ENCODE results near the gene NPAS2.

NPAS2 gene

DNA sequence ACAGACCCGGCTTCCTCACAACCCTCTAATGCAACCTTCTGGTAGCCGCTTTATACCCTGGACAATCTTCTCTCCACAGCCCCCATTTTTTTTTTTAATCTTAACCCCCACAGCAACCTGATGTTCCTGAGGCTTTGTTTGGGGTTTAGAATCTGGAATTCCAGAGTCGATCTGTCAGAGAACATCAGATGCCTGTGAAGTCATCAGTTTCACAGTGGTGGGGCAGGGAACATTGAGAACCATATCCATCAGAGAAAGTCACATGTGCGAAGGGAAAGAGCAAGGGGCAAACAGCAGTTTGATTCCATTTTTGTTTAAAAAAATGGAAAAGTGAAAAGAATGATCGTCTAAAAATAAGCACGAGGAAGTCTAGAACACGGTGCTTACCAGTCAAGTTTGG lies 20.6 kb downstream of the NPAS2 start:
- no peak for TF ChIP-seq BHLHE40 (IDR thresholded peaks at IDR 0.05; ENCODE audit: borderline replicate concordance)
- no peak for TF ChIP-seq FOXA1 (IDR thresholded peaks at IDR 0.05)
- TF ChIP-seq, protein P1, sequence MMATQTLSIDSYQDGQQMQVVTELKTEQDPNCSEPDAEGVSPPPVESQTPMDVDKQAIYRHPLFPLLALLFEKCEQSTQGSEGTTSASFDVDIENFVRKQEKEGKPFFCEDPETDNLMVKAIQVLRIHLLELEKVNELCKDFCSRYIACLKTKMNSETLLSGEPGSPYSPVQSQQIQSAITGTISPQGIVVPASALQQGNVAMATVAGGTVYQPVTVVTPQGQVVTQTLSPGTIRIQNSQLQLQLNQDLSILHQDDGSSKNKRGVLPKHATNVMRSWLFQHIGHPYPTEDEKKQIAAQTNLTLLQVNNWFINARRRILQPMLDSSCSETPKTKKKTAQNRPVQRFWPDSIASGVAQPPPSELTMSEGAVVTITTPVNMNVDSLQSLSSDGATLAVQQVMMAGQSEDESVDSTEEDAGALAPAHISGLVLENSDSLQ (IDR thresholded peaks at IDR 0.05): no peak
- no peak for TF ChIP-seq SUZ12 (IDR thresholded peaks at IDR 0.05)
- no peak for TF ChIP-seq FOXM1 (IDR thresholded peaks at IDR 0.05; ENCODE audit: borderline replicate concordance)
- TF ChIP-seq SP1 (IDR thresholded peaks at IDR 0.05): no peak
- TF ChIP-seq FOXK2 (IDR thresholded peaks at IDR 0.05): no peak
- TF ChIP-seq ZNF384 (IDR thresholded peaks at IDR 0.05): no peak
- TF ChIP-seq LEF1 (IDR thresholded peaks at IDR 0.05; ENCODE audit: borderline replicate concordance): no peak
- TF ChIP-seq HDGF (IDR thresholded peaks at IDR 0.05; ENCODE audit: borderline replicate concordance): no peak
- no peak for TF ChIP-seq TARDBP (IDR thresholded peaks at IDR 0.05)
- no peak for TF ChIP-seq CTBP1 (IDR thresholded peaks at IDR 0.05; ENCODE audit: borderline replicate concordance)
- no peak for TF ChIP-seq NFRKB (IDR thresholded peaks at IDR 0.05)
- TF ChIP-seq L3MBTL2 (conservative IDR thresholded peaks at IDR 0.05): no peak
- no peak for TF ChIP-seq ELF4 (IDR thresholded peaks at IDR 0.05)
- TF ChIP-seq ARNT (IDR thresholded peaks at IDR 0.05): no peak
- ChIA-PET POLR2A (no interaction called here), CTCF (no interaction called here)
- no peak for DNase-seq (ENCODE audit: extremely low spot score)

GRCh38 chr2:100842241-100842922 lies 22.4 kb downstream of the NPAS2 start:
- no peak for TF ChIP-seq NFRKB (IDR thresholded peaks at IDR 0.05)
- no peak for TF ChIP-seq SP1 (IDR thresholded peaks at IDR 0.05)
- TF ChIP-seq LEF1 (IDR thresholded peaks at IDR 0.05; ENCODE audit: borderline replicate concordance): no peak
- no peak for TF ChIP-seq FOXM1 (IDR thresholded peaks at IDR 0.05; ENCODE audit: borderline replicate concordance)
- TF ChIP-seq ZNF384 (IDR thresholded peaks at IDR 0.05): no peak
- no peak for TF ChIP-seq CTBP1 (IDR thresholded peaks at IDR 0.05; ENCODE audit: borderline replicate concordance)
- TF ChIP-seq TARDBP (IDR thresholded peaks at IDR 0.05): no peak
- no peak for TF ChIP-seq ELF4 (IDR thresholded peaks at IDR 0.05)
- ChIA-PET CTCF (no interaction called here), POLR2A (no interaction called here)
- DNase-seq (ENCODE audit: extremely low spot score): no peak

GRCh38 chr2:100844514-100844913 lies 24.6 kb downstream of the NPAS2 start:
- POLR2A ChIA-PET: no interaction called here
- CTCF ChIA-PET: no interaction called here
- TF ChIP-seq LEF1 (IDR thresholded peaks at IDR 0.05; ENCODE audit: borderline replicate concordance) (no peak), HDGF (IDR thresholded peaks at IDR 0.05; ENCODE audit: borderline replicate concordance) (no peak), L3MBTL2 (conservative IDR thresholded peaks at IDR 0.05) (no peak), BHLHE40 (IDR thresholded peaks at IDR 0.05; ENCODE audit: borderline replicate concordance) (no peak), FOXM1 (IDR thresholded peaks at IDR 0.05; ENCODE audit: borderline replicate concordance) (no peak), FOXA1 (IDR thresholded peaks at IDR 0.05) (no peak), NFRKB (IDR thresholded peaks at IDR 0.05) (no peak), ELF4 (IDR thresholded peaks at IDR 0.05) (no peak), SUZ12 (IDR thresholded peaks at IDR 0.05) (no peak), CTBP1 (IDR thresholded peaks at IDR 0.05; ENCODE audit: borderline replicate concordance) (no peak), ZNF384 (IDR thresholded peaks at IDR 0.05) (no peak), SP1 (IDR thresholded peaks at IDR 0.05) (no peak), ARNT (IDR thresholded peaks at IDR 0.05) (no peak), FOXK2 (IDR thresholded peaks at IDR 0.05) (no peak), TARDBP (IDR thresholded peaks at IDR 0.05) (no peak)
- TF ChIP-seq, protein P1 (IDR thresholded peaks at IDR 0.05): no peak
- no peak for DNase-seq (ENCODE audit: extremely low spot score)

- POLR2A ChIA-PET: no interaction called here
- no peak for TF ChIP-seq FOXK2 (IDR thresholded peaks at IDR 0.05)
- TF ChIP-seq TARDBP (IDR thresholded peaks at IDR 0.05): no peak
- TF ChIP-seq FOXM1 (IDR thresholded peaks at IDR 0.05; ENCODE audit: borderline replicate concordance): no peak
- TF ChIP-seq FOXA1 (IDR thresholded peaks at IDR 0.05): no peak
- TF ChIP-seq BHLHE40 (IDR thresholded peaks at IDR 0.05; ENCODE audit: borderline replicate concordance): no peak
- no peak for TF ChIP-seq LEF1 (IDR thresholded peaks at IDR 0.05; ENCODE audit: borderline replicate concordance)
- TF ChIP-seq ELF4 (IDR thresholded peaks at IDR 0.05): no peak
- no peak for TF ChIP-seq SP1 (IDR thresholded peaks at IDR 0.05)
- no peak for TF ChIP-seq ARNT (IDR thresholded peaks at IDR 0.05)
- TF ChIP-seq NFRKB (IDR thresholded peaks at IDR 0.05): no peak
- no peak for TF ChIP-seq HDGF (IDR thresholded peaks at IDR 0.05; ENCODE audit: borderline replicate concordance)
- TF ChIP-seq L3MBTL2 (conservative IDR thresholded peaks at IDR 0.05): no peak
- TF ChIP-seq, protein P1 (IDR thresholded peaks at IDR 0.05): no peak
- TF ChIP-seq ZNF384 (IDR thresholded peaks at IDR 0.05): no peak
- no peak for TF ChIP-seq SUZ12 (IDR thresholded peaks at IDR 0.05)
- TF ChIP-seq CTBP1 (IDR thresholded peaks at IDR 0.05; ENCODE audit: borderline replicate concordance): no peak
- CTCF ChIA-PET: no interaction called here
- no peak for DNase-seq (ENCODE audit: extremely low spot score)
Measured at GRCh38 chr2:100845141-100845991, 25.4 kb downstream of the NPAS2 start.

GRCh38 chr2:100846716-100847115 lies 26.8 kb downstream of the NPAS2 start:
- ChIA-PET POLR2A (no interaction called here), CTCF (no interaction called here)
- DNase-seq (ENCODE audit: extremely low spot score): no peak
- TF ChIP-seq ELF4 (IDR thresholded peaks at IDR 0.05) (no peak), BHLHE40 (IDR thresholded peaks at IDR 0.05; ENCODE audit: borderline replicate concordance) (no peak), TARDBP (IDR thresholded peaks at IDR 0.05) (no peak), L3MBTL2 (conservative IDR thresholded peaks at IDR 0.05) (no peak), CTBP1 (IDR thresholded peaks at IDR 0.05; ENCODE audit: borderline replicate concordance) (no peak), FOXM1 (IDR thresholded peaks at IDR 0.05; ENCODE audit: borderline replicate concordance) (no peak), SP1 (IDR thresholded peaks at IDR 0.05) (no peak), FOXA1 (IDR thresholded peaks at IDR 0.05) (no peak), SUZ12 (IDR thresholded peaks at IDR 0.05) (no peak), ARNT (IDR thresholded peaks at IDR 0.05) (no peak), HDGF (IDR thresholded peaks at IDR 0.05; ENCODE audit: borderline replicate concordance) (no peak), FOXK2 (IDR thresholded peaks at IDR 0.05) (no peak)
- TF ChIP-seq, protein P1 (IDR thresholded peaks at IDR 0.05): no peak

Measured in HEK293T (cell line).